ENCODE data around the gene MARCO.

DNA sequence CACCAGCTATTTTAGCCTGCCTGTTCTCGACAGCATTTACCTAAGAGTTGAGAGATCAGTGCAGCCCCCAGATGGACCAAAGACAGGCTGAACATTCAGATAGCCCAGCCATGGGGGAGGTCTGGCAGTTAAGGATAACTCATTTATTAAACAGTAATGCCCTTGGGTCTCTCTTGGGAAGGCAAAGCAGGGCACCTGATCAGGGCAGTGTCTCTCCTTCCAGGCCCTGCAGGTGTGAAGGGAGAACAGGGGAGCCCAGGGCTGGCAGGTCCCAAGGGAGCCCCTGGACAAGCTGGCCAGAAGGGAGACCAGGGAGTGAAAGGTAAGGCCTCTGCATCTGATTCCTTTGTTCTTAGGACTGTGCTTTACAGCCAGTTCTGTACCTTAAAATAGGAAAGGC lies 49.6 kb downstream of the MARCO start:
- TF ChIP-seq, protein P1, sequence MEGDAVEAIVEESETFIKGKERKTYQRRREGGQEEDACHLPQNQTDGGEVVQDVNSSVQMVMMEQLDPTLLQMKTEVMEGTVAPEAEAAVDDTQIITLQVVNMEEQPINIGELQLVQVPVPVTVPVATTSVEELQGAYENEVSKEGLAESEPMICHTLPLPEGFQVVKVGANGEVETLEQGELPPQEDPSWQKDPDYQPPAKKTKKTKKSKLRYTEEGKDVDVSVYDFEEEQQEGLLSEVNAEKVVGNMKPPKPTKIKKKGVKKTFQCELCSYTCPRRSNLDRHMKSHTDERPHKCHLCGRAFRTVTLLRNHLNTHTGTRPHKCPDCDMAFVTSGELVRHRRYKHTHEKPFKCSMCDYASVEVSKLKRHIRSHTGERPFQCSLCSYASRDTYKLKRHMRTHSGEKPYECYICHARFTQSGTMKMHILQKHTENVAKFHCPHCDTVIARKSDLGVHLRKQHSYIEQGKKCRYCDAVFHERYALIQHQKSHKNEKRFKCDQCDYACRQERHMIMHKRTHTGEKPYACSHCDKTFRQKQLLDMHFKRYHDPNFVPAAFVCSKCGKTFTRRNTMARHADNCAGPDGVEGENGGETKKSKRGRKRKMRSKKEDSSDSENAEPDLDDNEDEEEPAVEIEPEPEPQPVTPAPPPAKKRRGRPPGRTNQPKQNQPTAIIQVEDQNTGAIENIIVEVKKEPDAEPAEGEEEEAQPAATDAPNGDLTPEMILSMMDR (conservative IDR thresholded peaks at IDR 0.05) = no peak
- TF ChIP-seq ZFX (IDR thresholded peaks at IDR 0.05) = no peak
